Sigmoid colon (tissue), 7 donors: ENCODE measurements around the gene UBTD2. TPM values are rescaled to one million over a fixed set of nuclear protein-coding genes. Genes with fewer than 3 reads are reported as not detected.

ENCODE experiments used
- DNase-seq: peaks from one replicate; pipeline ENCODE4 v3.0.0-alpha.2; 2019
- H3K27ac ChIP-seq, 4 donors: fragments of 200-600 bp; sonication (generic); one replicate each; pipeline ENCODE4 v1.5.1; 2016 to 2019; ENCODE audit warnings: mild to moderate bottlenecking in 1 of 4
- H3K27me3 ChIP-seq, 3 donors: fragments of 200-600 bp; sonication (generic); one replicate each; pipeline ENCODE4 v1.5.1; 2019; ENCODE audit warnings: mild to moderate bottlenecking in 1 of 3
- H3K36me3 ChIP-seq, 4 donors: fragments of 200-600 bp; sonication (generic); one replicate each; pipeline ENCODE4 v1.5.1; 2016 to 2019
- H3K4me1 ChIP-seq, 4 donors: fragments of 200-600 bp; sonication (generic); one replicate each; pipeline ENCODE4 v1.5.1; 2017 to 2019
- H3K4me3 ChIP-seq, 4 donors: fragments of 200-600 bp; sonication (generic); one replicate each; pipeline ENCODE4 v1.5.1; 2017 to 2019; ENCODE audit warnings: mild to moderate bottlenecking in 2 of 4, moderate library complexity in 1 of 4
- H3K9me3 ChIP-seq, 4 donors: fragments of 200-600 bp in 3 of 4; sonication (generic) in 3 of 4; one replicate each; pipeline versions ENCODE4 v1.5.1 to v1.6.1; 2013 to 2019
- CTCF ChIP-seq, 4 experiments: fragments of 450-650 bp in 3 of 4; fragments of 200-600 bp in 1 of 4; IDR thresholded peaks; one replicate each; pipeline ENCODE4 v1.5.1; 2016 to 2019; ENCODE audit warnings: antibody characterized with exemption in 4 of 4, mild to moderate bottlenecking in 3 of 4, moderate library complexity in 2 of 4
- EP300 ChIP-seq, 4 donors: sonication (generic); formaldehyde crosslinking; IDR thresholded peaks; one replicate each; pipeline ENCODE4 v1.6.1; 2017; ENCODE audit warnings: antibody characterized with exemption in 4 of 4
- POLR2A ChIP-seq, 2 donors: fragments of 450-650 bp; IDR thresholded peaks; one replicate each; pipeline ENCODE4 v1.6.1; 2016; ENCODE audit warnings: antibody characterized with exemption in 2 of 2, mild to moderate bottlenecking in 2 of 2, moderate library complexity in 2 of 2
- POLR2AphosphoS5 ChIP-seq, 4 donors: sonication (generic); formaldehyde crosslinking; IDR thresholded peaks; one replicate each; pipeline ENCODE4 v1.6.1; 2017; ENCODE audit warnings: antibody characterized with exemption in 4 of 4
- WGBS, 2 donors: extraction: QIAGEN DNeasy Blood & Tissue Kit; methylation state at CpG; one replicate each; pipeline ENCODE4 v1.1.7; 2013; 5-methylcytosine and 5-hydroxymethylcytosine counted together
- intact Hi-C: fragments of 100-400 bp; cut with DNase I; formaldehyde crosslinking; loops from one replicate; pipeline ENCODE4 v1.15.1; 2023
- polyA plus RNA-seq, 3 donors: library from polyadenylated mRNA; stranded (reverse); fragments of 200-250 nt; gene quantifications; one replicate each; pipeline ENCODE4 v1.2.3, GENCODE V29; 2013
- total RNA-seq, 4 donors: library from RNA; depleted of rRNA; stranded (reverse); fragments of >200 nt; gene quantifications; one replicate each; pipeline ENCODE4 v1.1.0, GENCODE V29; 2016
- donor health status: healthy with polysubstance abuse.
- donor health status: Bipolar disorder and iron deficiency.
- donor health status: healthy.

The UBTD2 gene
- total and polyA plus RNA-seq, 7 donors: 12.1 to 22.1 (median 19.9) TPM

GRCh38 chr5:172166030-172166826, 117.3 kb downstream of the UBTD2 start:
- TF ChIP-seq CTCF (IDR thresholded peaks at IDR 0.05): no peak
- H3K36me3 ChIP-seq: no peaks in the 10 kb centered on the region
- no peaks in the 10 kb centered on the region for H3K27me3 ChIP-seq
- no peaks in the 10 kb centered on the region for H3K9me3 ChIP-seq
- intact Hi-C loops: no loop called here
- H3K27ac ChIP-seq: peak overlapping the region in 1 of 4 donors; percentile 52
- WGBS, 2 donors: 90 to 97% methylated on average over 16 of the region's 16 CpGs
- peaks cover 0 to 22% (median 14%) of the 10 kb centered on the region in 4 donors for H3K4me1 ChIP-seq
- DNase-seq: no peak
- no peak overlapping the region for H3K4me3 ChIP-seq

GRCh38 chr5:172165465-172165864, 118.1 kb downstream of the UBTD2 start:
- no peaks in the 10 kb centered on the region for H3K9me3 ChIP-seq
- H3K27ac ChIP-seq: peak overlapping the region in 3 of 4 donors; percentile 39 to 52 (median 40)
- peaks cover 0 to 22% (median 14%) of the 10 kb centered on the region in 4 donors for H3K4me1 ChIP-seq
- H3K27me3 ChIP-seq: no peaks in the 10 kb centered on the region
- no peak overlapping the region for H3K4me3 ChIP-seq
- WGBS, 2 donors: 79 to 93% methylated on average over 7 of the region's 7 CpGs
- intact Hi-C loops: no loop called here
- no peaks in the 10 kb centered on the region for H3K36me3 ChIP-seq
- no peak for DNase-seq
- TF ChIP-seq CTCF (IDR thresholded peaks at IDR 0.05) (no peak), POLR2A (IDR thresholded peaks at IDR 0.05) (no peak), POLR2AphosphoS5 (IDR thresholded peaks at IDR 0.05) (no peak), EP300 (IDR thresholded peaks at IDR 0.05) (no peak)

- Histone ChIP-seq H3K4me1 (peaks cover 0 to 22% (median 14%) of the 10 kb centered on the region in 4 donors), H3K27ac (peak overlapping the region in 3 of 4 donors; percentile 39 to 52 (median 44))
Measured at GRCh38 chr5:172164769-172165212, 118.8 kb downstream of the UBTD2 start.

DNA sequence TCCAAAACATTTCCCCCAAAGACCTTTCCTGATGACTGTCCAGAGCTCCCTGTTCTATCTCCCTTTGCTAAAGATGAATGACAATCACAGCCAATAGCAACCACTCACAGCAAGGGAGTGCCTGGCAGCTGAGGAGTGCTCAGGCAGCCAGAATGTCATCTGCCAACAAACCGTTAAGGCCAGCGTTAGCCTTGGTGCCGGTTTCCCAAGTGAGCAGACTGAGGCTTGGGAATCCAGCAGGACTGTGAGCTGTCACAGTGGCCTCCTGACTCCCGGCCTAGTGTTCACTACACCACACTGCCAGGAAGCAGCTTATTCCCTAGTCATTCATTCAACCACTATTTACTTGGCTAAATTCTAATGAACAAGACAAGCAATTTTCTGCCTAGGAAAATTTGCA, 120.2 kb downstream of the UBTD2 start:
- 63 to 74% methylated on average over 4 of the region's 4 CpGs for WGBS, 2 donors
- Histone ChIP-seq H3K27me3 (no peaks in the 10 kb centered on the region), H3K27ac (peak overlapping the region in 1 of 4 donors; percentile 15), H3K9me3 (no peaks in the 10 kb centered on the region), H3K36me3 (no peaks in the 10 kb centered on the region), H3K4me3 (no peak overlapping the region), H3K4me1 (peaks cover 0 to 16% (median 8%) of the 10 kb centered on the region in 4 donors)
- no peak for DNase-seq
- TF ChIP-seq CTCF (IDR thresholded peaks at IDR 0.05): no peak
- TF ChIP-seq POLR2AphosphoS5 (IDR thresholded peaks at IDR 0.05): no peak
- TF ChIP-seq EP300 (IDR thresholded peaks at IDR 0.05): no peak
- TF ChIP-seq POLR2A (IDR thresholded peaks at IDR 0.05): no peak
- intact Hi-C loops: no loop called here

More at GRCh38 chr5:172164769-172165212, 118.8 kb downstream of the UBTD2 start:
- Histone ChIP-seq H3K9me3 (no peaks in the 10 kb centered on the region), H3K4me3 (no peak overlapping the region), H3K36me3 (no peaks in the 10 kb centered on the region), H3K27me3 (no peaks in the 10 kb centered on the region)
- 83 to 86% methylated on average over 13 of the region's 13 CpGs for WGBS, 2 donors
- DNase-seq: no peak
- intact Hi-C loops: no loop called here
- TF ChIP-seq POLR2AphosphoS5 (IDR thresholded peaks at IDR 0.05): peak in 1 of 4 donors; percentile 13
- TF ChIP-seq POLR2A (IDR thresholded peaks at IDR 0.05): no peak

DNA sequence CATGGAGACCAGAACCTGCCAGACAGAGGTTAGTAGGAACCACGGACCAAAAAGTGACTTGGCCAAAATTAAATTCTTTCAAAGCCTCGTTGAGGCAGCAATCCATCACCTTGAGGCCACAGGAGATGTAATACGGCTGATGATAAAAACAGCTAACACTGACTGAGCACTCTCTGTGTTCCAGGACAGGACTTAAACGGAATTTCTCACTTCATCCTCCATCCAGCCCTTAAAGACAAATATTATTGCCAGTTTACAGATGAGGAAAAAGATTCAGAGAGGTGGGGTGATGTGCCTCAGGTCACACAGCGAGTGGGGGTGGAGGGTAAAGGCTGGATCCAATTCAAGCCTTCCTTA, 120.6 kb downstream of the UBTD2 start:
- TF ChIP-seq CTCF (IDR thresholded peaks at IDR 0.05): no peak
- TF ChIP-seq EP300 (IDR thresholded peaks at IDR 0.05): no peak
- no peak for TF ChIP-seq POLR2AphosphoS5 (IDR thresholded peaks at IDR 0.05)
- no peak for TF ChIP-seq POLR2A (IDR thresholded peaks at IDR 0.05)
- Histone ChIP-seq H3K9me3 (no peaks in the 10 kb centered on the region), H3K27ac (no peak overlapping the region), H3K27me3 (no peaks in the 10 kb centered on the region), H3K4me1 (peaks cover 0 to 12% (median 5%) of the 10 kb centered on the region in 4 donors), H3K36me3 (no peaks in the 10 kb centered on the region), H3K4me3 (no peak overlapping the region)
- intact Hi-C loops: no loop called here
- DNase-seq: no peak
- 72 to 79% methylated on average over 5 of the region's 5 CpGs for WGBS, 2 donors
